Calu3 (cell line): ENCODE measurements around the gene KIF3B. TPM values are rescaled to one million over a fixed set of nuclear protein-coding genes. Genes with fewer than 3 reads are reported as not detected.
A peak's percentile ranks its signal among the peaks of the same experiment; 100 is the strongest.

Experiments used
- BruUV-seq: library from RNA; stranded (reverse); fragments of 400-500 nt; replicated peaks from 2 replicates; lab custom pipeline; 2021; lab: Mats Ljungman, UMichigan
- CTCF ChIA-PET: fragments of 300-600 bp; sonication (Branson Sonifier 250); formaldehyde crosslinking; loops from one replicate; lab custom pipeline; 2022; ENCODE audit warnings: antibody characterized with exemption; lab: Charles Lee
- DNase-seq: peaks from one replicate; pipeline ENCODE4 v3.0.0; 2022
- H3K27ac Mint-ChIP-seq: one replicate; pipeline ENCODE4 v1.8.0; 2022; ENCODE audit warnings: mixed read lengths; ENCODE audit not compliant: unreplicated experiment
- H3K27me3 Mint-ChIP-seq: one replicate; pipeline ENCODE4 v1.8.0; 2022; ENCODE audit warnings: mixed read lengths; ENCODE audit not compliant: unreplicated experiment
- H3K36me3 Mint-ChIP-seq: one replicate; pipeline ENCODE4 v1.8.0; 2022; ENCODE audit warnings: mild to moderate bottlenecking, moderate library complexity, mixed read lengths; ENCODE audit not compliant: insufficient read depth, unreplicated experiment
- H3K4me1 Mint-ChIP-seq: one replicate; pipeline ENCODE4 v1.8.0; 2022; ENCODE audit warnings: mild to moderate bottlenecking, low read depth, mixed read lengths; ENCODE audit not compliant: unreplicated experiment
- H3K4me3 Mint-ChIP-seq: one replicate; pipeline ENCODE4 v1.8.0; 2022; ENCODE audit warnings: mild to moderate bottlenecking, low read depth, moderate library complexity, mixed read lengths; ENCODE audit not compliant: unreplicated experiment
- H3K9me3 Mint-ChIP-seq: one replicate; pipeline ENCODE4 v1.8.0; 2022; ENCODE audit warnings: low read depth, mixed read lengths; ENCODE audit not compliant: unreplicated experiment
- CTCF ChIP-seq: fragments of 200-600 bp; IDR thresholded peaks from one replicate; pipeline ENCODE4 v1.8.0; 2022; ENCODE audit warnings: antibody characterized with exemption; ENCODE audit not compliant: unreplicated experiment
- intact Hi-C: fragments of 100-400 bp; cut with micrococcal nuclease; formaldehyde crosslinking; loops from one replicate; pipeline ENCODE4 v1.10.0; 2022; ENCODE audit not compliant: unreplicated experiment
- total RNA-seq: library from RNA; stranded (reverse); gene quantifications from 2 replicates; pipeline ENCODE4 v1.2.3, GENCODE V29; 2022

KIF3B gene
- total RNA-seq, 1 experiment from 2014 or later, result 51.2 TPM

DNA sequence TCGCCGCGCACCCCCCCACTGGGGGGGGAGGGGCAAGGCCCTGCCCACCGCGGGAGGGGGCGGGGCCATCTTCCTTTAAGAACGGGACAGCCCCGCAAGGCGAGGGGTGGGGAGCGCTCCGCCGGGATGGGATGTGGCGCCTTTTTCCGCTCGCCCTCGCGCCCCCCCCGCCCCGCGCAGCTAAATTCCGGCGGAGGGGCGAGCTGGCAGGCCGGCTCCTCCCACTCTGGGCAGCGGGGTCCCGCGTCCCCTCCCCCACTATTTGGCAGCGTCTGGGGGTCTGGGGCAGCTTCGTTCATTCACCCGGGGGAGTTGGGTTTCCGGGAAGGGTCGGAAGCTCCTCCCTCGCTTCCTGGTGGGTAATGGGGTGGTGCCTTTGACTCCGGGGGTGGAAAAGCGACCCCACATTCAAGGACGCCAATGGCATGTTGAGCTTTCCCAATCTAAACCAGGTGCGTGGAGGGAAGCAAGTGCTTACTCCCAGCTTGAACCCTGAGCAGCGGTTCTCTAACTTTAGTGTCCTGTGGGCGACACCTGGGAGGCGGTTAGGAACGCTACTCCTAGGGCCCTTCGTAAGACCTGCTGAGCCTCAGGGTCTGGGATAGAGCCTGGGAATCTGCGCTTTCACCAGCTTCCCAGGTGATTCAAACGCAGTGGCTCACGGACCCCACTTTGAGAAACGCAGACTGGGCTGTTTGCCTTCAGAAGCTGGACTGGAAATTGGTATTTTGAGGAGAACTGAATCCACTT is 81.6 kb downstream of the KIF3B start:
- peak; percentile 86 for DNase-seq
- Mint-ChIP-seq H3K36me3 (peaks cover 31% of the 10 kb centered on the region), H3K4me3 (peak overlapping the region; percentile 88), H3K27me3 (no peaks in the 10 kb centered on the region), H3K9me3 (no peaks in the 10 kb centered on the region), H3K4me1 (peaks cover 57% of the 10 kb centered on the region), H3K27ac (peak overlapping the region; percentile 62)
- TSS peak; percentile 60 for BruUV-seq
- intact Hi-C loops, result loop anchor here (2.0 to 5.0 kb wide), 2 partner anchors 70 to 118 kb away; no protein-coding TSS in a partner anchor
- TF ChIP-seq CTCF, result no peak
- CTCF ChIA-PET, result interaction anchor here (0.7 to 2.1 kb wide), 6 partner anchors 9 to 100 kb away, joined by 3 to 7 read pairs (median 4); no protein-coding TSS in a partner anchor

DNA sequence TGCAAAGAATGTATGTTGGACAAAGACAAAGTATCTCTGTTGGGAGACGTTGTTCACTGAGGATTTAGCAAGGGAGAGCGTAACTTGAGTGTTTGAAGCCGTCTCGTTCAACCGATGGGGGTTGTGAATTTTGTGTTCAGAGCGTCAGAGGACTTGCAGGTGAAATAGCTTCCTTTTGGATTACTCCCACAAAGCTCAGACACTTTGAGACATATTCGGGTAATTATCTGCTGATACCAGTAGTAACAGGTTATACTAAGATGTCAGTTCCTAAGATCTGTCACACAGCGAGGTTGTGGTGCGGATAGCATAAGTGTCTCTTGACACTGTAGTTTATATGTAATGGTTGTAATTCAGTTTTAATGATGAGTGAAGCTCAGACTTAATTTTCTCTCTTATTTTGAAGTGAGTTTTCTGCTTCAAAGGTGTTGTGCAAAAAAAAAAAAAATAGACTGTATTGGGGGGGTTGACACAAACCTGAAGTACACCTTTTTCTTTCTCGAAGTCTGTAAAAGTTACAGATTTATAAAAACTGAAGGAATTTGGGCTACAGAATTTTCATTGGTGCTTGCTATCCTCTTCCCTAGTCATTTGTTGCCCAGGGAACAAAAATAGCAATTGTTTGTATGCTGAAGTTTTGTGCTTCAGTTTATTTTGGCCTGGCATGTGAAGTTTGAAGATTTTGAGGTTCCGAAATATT is 82.3 kb downstream of the KIF3B start:
- intact Hi-C loops, result loop anchor here (2.0 to 5.0 kb wide), 2 partner anchors 71 to 118 kb away; no protein-coding TSS in a partner anchor
- BruUV-seq, result no TSS peak
- H3K27me3 Mint-ChIP-seq, result no peaks in the 10 kb centered on the region
- peaks cover 31% of the 10 kb centered on the region for H3K36me3 Mint-ChIP-seq
- CTCF ChIA-PET, result interaction anchor here (0.6 to 2.1 kb wide), 7 partner anchors 8 to 155 kb away, joined by 3 to 7 read pairs (median 3); no protein-coding TSS in a partner anchor
- no peak for TF ChIP-seq CTCF
- DNase-seq, result peak; percentile 16
- peak overlapping the region; percentile 88 for H3K4me3 Mint-ChIP-seq
- no peaks in the 10 kb centered on the region for H3K9me3 Mint-ChIP-seq
- peaks cover 55% of the 10 kb centered on the region for H3K4me1 Mint-ChIP-seq
- peak overlapping the region; percentile 62 for H3K27ac Mint-ChIP-seq

GRCh38 chr20:32360333-32360634 is 82.8 kb downstream of the KIF3B start:
- CTCF ChIA-PET, result interaction anchor here (0.6 to 2.1 kb wide), 2 partner anchors 27 to 31 kb away, joined by 3 to 7 read pairs; no protein-coding TSS in a partner anchor
- Mint-ChIP-seq H3K27me3 (no peaks in the 10 kb centered on the region), H3K4me1 (peaks cover 55% of the 10 kb centered on the region), H3K9me3 (no peaks in the 10 kb centered on the region), H3K27ac (peak overlapping the region; percentile 62), H3K4me3 (peak overlapping the region; percentile 88), H3K36me3 (peaks cover 31% of the 10 kb centered on the region)
- intact Hi-C loops, result no loop called here
- no peak for TF ChIP-seq CTCF
- no TSS peak for BruUV-seq
- no peak for DNase-seq

DNA sequence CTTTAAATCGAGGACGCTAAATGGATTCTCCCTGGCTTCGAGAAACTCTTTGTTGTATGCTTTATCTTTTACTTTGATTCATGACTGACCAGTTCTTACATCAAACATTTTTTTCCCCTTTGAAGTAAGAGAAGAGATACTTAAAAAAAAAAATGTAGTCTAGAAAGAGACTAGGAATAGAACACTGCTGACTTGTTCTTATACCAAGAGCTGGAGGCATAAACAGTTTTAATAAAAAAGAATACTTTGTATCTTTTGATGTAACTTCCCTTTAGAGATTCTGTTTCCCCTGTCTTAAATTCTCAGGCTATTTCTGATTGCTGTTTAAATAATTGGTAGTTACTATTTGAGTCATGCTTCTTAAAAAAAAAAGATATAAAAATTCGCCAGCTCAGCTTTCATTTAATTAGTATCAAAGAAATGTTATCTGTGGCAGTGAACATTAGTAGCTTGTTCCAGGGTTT is 85.5 kb downstream of the KIF3B start:
- H3K4me3 Mint-ChIP-seq, result no peak overlapping the region
- intact Hi-C loops, result no loop called here
- BruUV-seq, result no TSS peak
- no peak overlapping the region for H3K27ac Mint-ChIP-seq
- no peaks in the 10 kb centered on the region for H3K27me3 Mint-ChIP-seq
- H3K9me3 Mint-ChIP-seq, result no peaks in the 10 kb centered on the region
- H3K36me3 Mint-ChIP-seq, result peaks cover 27% of the 10 kb centered on the region
- CTCF ChIA-PET, result no interaction called here
- no peak for DNase-seq
- no peak for TF ChIP-seq CTCF
- H3K4me1 Mint-ChIP-seq, result peaks cover 49% of the 10 kb centered on the region
